ENCODE data around the gene FAM236A.
"Not testable (repeated sequence)": the region's sequence is repeated elsewhere in the genome, so short reads cannot be mapped to it uniquely, and the experiment has no call there.

DNA sequence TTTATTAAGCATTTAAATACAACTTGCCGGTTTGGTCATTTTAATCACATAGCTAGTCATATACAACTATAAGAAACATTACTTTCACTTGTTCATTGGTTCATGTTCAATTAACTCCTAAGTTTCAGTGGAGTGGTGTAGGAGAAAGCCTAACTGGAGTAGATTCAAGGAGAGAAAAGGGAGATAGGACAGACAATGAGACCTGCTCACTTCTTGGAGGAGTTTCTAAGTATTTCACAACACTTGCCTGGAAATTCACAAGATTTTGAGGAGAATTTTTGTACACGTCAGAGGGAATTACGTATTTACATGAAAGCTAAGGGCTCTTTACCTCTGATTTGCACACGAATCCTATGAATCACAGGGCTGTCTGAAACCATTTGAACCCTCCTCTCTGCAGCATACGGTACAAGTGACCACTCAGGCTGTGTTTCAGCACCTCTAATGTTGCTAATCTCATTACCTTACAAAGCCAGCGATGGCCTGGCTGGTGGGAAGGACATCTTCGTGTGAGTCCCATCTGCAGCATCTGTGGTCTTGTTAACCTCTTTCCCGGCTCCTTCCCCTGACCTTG is 1.0 kb upstream of the FAM236A start:
- TF ChIP-seq CTCF, EZH2 (IDR thresholded peaks at IDR 0.05): not testable (repeated sequence)

Measured in neural progenitor cell (in vitro differentiated cells).